ENCODE results near the gene MYL12B. TPM values are rescaled to one million over a fixed set of nuclear protein-coding genes. Genes with fewer than 3 reads are reported as not detected.
A peak's percentile ranks its signal among the peaks of the same experiment; 100 is the strongest.

Gene MYL12B
- polyA plus RNA-seq, 2 of the 4 experiments (the other 2 are of a cell fraction), result 419 to 498 TPM

GRCh38 chr18:3225588-3225987 is 36.3 kb upstream of the MYL12B start:
- CTCF ChIA-PET, result interaction anchor here (1.5 kb wide), 1 partner anchor 20 kb away, joined by 4 read pairs; no protein-coding TSS in a partner anchor
- POLR2A ChIA-PET, result no interaction called here

GRCh38 chr18:3226048-3226447 is 35.9 kb upstream of the MYL12B start:
- WGBS (ENCODE audit: missing lambda C conversion rate), result 92% methylated on average over 6 of the region's 6 CpGs
- CTCF ChIA-PET, result interaction anchor here (1.5 kb wide), 1 partner anchor 19 kb away, joined by 4 read pairs; no protein-coding TSS in a partner anchor

More at GRCh38 chr18:3225588-3225987, 36.3 kb upstream of the MYL12B start:
- FAIRE-seq (no peak), DNase-seq (ENCODE audit: low read depth in 1 of 2, low spot score in 1 of 2) (no peak), ATAC-seq (no peak)
- Histone ChIP-seq H3K4me1 (no peaks in the 10 kb centered on the region), H3K9me3 (no peaks in the 10 kb centered on the region), H3K4me3 (no peak overlapping the region), H3K4me2 (no peak overlapping the region), H3K27ac (no peak overlapping the region)
- TF ChIP-seq CBX8 (IDR thresholded peaks at IDR 0.05), result no peak
- WGBS (ENCODE audit: missing lambda C conversion rate), result 72% methylated on average over 3 of the region's 3 CpGs

GRCh38 chr18:3230401-3231334 is 31.3 kb upstream of the MYL12B start:
- ChIA-PET POLR2A (interaction anchor here (0.7 kb wide), 1 partner anchor 597 kb away, joined by 10 read pairs; no protein-coding TSS in a partner anchor), CTCF (no interaction called here)
- FAIRE-seq (no peak), DNase-seq (ENCODE audit: low read depth in 1 of 2, low spot score in 1 of 2) (peak in 1 of 2 experiments; percentile 49), ATAC-seq (0 out of 6 replicates have a peak, but pooled peaks of 1 of the 2 experiments have one; percentile 33)
- TF ChIP-seq REST (IDR thresholded peaks at IDR 0.05) (no peak), TFCP2L1 (CRISPR knock-in tag; IDR thresholded peaks at IDR 0.05) (no peak), GATA3 (IDR thresholded peaks at IDR 0.05; ENCODE audit: borderline replicate concordance) (no peak), POLR2A (IDR thresholded peaks at IDR 0.05; ENCODE audit: low read length) (no peak), EHF (CRISPR knock-in tag; IDR thresholded peaks at IDR 0.05) (no peak), SMC3 (IDR thresholded peaks at IDR 0.05) (no peak)
- no peaks in the 10 kb centered on the region for H3K9me3 ChIP-seq
- no peak overlapping the region for H3K27ac ChIP-seq
- no peak overlapping the region for H3K4me2 ChIP-seq
- H3K4me1 ChIP-seq, result no peaks in the 10 kb centered on the region
- WGBS (ENCODE audit: missing lambda C conversion rate), result 85% methylated on average over 9 of the region's 9 CpGs
- no peak overlapping the region for H3K4me3 ChIP-seq

More at GRCh38 chr18:3226048-3226447, 35.9 kb upstream of the MYL12B start:
- FAIRE-seq, result no peak
- Histone ChIP-seq H3K4me1 (no peaks in the 10 kb centered on the region), H3K9me3 (no peaks in the 10 kb centered on the region), H3K27ac (no peak overlapping the region; a peak in 1 of 6 replicates), H3K4me3 (no peak overlapping the region), H3K4me2 (no peak overlapping the region)
- TF ChIP-seq ZNF302 (CRISPR knock-in tag; IDR thresholded peaks at IDR 0.05), result no peak
- TF ChIP-seq JUN (IDR thresholded peaks at IDR 0.05), result no peak
- no peak for TF ChIP-seq HES2 (IDR thresholded peaks at IDR 0.05)
- no peak for DNase-seq (ENCODE audit: low read depth in 1 of 2, low spot score in 1 of 2)
- ATAC-seq, result no peak
- POLR2A ChIA-PET, result no interaction called here

GRCh38 chr18:3233004-3233403 is 28.9 kb upstream of the MYL12B start:
- DNase-seq (ENCODE audit: low read depth in 1 of 2, low spot score in 1 of 2) (no peak), FAIRE-seq (no peak), ATAC-seq (no peak)
- Histone ChIP-seq H3K4me3 (no peak overlapping the region), H3K4me1 (no peaks in the 10 kb centered on the region), H3K9me3 (no peaks in the 10 kb centered on the region), H3K27ac (no peak overlapping the region), H3K4me2 (no peak overlapping the region)
- CTCF ChIA-PET, result no interaction called here
- TF ChIP-seq ZFP36 (IDR thresholded peaks at IDR 0.05; ENCODE audit: borderline replicate concordance, partially characterized antibody), result no peak
- TF ChIP-seq CBX8 (IDR thresholded peaks at IDR 0.05), result no peak
- TF ChIP-seq RCOR1 (IDR thresholded peaks at IDR 0.05; ENCODE audit: low read depth, low read length), result no peak
- no peak for TF ChIP-seq CBX2 (IDR thresholded peaks at IDR 0.05; ENCODE audit: borderline replicate concordance, low read depth)
- no peak for TF ChIP-seq ELK1 (IDR thresholded peaks at IDR 0.05; ENCODE audit: low read depth, low read length)
- TF ChIP-seq ZSCAN20 (CRISPR knock-in tag; IDR thresholded peaks at IDR 0.05), result no peak
- no peak for TF ChIP-seq KDM1A (IDR thresholded peaks at IDR 0.05; ENCODE audit: low read depth)
- TF ChIP-seq JUNB (IDR thresholded peaks at IDR 0.05), result no peak
- TF ChIP-seq HEYL (CRISPR knock-in tag; IDR thresholded peaks at IDR 0.05), result no peak
- no peak for TF ChIP-seq MAX (IDR thresholded peaks at IDR 0.05)
- no peak for TF ChIP-seq NFE2L2 (conservative IDR thresholded peaks at IDR 0.05; ENCODE audit: low read length)
- 88% methylated on average over 1 of the region's 1 CpG for WGBS (ENCODE audit: missing lambda C conversion rate)
- POLR2A ChIA-PET, result no interaction called here
